ENCODE measurements around the gene ZFAND3.

DNA sequence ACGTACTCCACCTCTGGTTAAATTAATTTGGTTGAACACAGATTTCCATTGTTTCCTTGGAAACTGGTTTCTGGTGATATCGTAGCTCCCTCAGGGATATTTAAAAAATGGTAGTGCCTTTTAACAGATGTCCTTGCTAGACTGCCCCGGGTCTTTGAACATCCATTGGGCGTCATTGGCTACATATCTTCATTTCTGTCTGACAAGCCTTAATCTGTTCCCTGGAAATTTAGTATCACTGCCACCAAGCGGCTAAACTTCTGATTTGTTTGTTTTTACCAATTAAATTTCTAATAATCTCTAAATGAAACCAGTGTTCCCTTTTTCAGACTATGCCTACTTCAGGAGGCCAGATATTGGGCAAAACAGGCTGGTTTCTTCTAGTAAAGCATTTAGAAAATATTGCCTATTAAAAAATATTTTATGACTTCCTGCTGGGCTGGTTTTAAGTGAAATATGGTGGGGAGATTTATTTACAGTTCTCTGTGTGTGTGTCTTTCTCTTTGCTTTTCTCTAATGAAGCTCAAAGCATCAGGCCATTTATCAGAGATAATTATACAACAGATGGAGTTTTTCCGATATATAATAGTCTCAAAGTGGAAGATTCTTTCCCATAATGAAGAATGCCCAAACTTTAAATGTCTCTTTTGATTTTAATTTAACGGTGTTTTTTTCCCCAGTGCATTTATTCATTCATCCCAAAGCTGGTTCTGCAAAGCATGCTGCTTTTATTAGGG lies 249.5 kb downstream of the ZFAND3 start:
- TF ChIP-seq, protein P1, sequence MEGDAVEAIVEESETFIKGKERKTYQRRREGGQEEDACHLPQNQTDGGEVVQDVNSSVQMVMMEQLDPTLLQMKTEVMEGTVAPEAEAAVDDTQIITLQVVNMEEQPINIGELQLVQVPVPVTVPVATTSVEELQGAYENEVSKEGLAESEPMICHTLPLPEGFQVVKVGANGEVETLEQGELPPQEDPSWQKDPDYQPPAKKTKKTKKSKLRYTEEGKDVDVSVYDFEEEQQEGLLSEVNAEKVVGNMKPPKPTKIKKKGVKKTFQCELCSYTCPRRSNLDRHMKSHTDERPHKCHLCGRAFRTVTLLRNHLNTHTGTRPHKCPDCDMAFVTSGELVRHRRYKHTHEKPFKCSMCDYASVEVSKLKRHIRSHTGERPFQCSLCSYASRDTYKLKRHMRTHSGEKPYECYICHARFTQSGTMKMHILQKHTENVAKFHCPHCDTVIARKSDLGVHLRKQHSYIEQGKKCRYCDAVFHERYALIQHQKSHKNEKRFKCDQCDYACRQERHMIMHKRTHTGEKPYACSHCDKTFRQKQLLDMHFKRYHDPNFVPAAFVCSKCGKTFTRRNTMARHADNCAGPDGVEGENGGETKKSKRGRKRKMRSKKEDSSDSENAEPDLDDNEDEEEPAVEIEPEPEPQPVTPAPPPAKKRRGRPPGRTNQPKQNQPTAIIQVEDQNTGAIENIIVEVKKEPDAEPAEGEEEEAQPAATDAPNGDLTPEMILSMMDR (IDR thresholded peaks at IDR 0.05): no peak
- no peak for TF ChIP-seq EZH2 (IDR thresholded peaks at IDR 0.05; ENCODE audit: borderline replicate concordance, insufficient read depth, low read depth, low read length, poor library complexity, severe bottlenecking)
